Measurements from ENCODE around the gene MALAT1.
"Not testable (repeated sequence)": the region's sequence is repeated elsewhere in the genome, so short reads cannot be mapped to it uniquely, and the experiment has no call there.

Gene MALAT1

GRCh38 chr11:65498042-65498726, 661 bp upstream of the MALAT1 start:
- DNase-seq (ENCODE audit: low spot score): no peak

GRCh38 chr11:65498727-65498976, 193 bp upstream of the MALAT1 start:
- no peak for DNase-seq (ENCODE audit: low spot score)

GRCh38 chr11:65499713-65500386, 1.0 kb downstream of the MALAT1 start:
- DNase-seq (ENCODE audit: low spot score): no peak

DNA sequence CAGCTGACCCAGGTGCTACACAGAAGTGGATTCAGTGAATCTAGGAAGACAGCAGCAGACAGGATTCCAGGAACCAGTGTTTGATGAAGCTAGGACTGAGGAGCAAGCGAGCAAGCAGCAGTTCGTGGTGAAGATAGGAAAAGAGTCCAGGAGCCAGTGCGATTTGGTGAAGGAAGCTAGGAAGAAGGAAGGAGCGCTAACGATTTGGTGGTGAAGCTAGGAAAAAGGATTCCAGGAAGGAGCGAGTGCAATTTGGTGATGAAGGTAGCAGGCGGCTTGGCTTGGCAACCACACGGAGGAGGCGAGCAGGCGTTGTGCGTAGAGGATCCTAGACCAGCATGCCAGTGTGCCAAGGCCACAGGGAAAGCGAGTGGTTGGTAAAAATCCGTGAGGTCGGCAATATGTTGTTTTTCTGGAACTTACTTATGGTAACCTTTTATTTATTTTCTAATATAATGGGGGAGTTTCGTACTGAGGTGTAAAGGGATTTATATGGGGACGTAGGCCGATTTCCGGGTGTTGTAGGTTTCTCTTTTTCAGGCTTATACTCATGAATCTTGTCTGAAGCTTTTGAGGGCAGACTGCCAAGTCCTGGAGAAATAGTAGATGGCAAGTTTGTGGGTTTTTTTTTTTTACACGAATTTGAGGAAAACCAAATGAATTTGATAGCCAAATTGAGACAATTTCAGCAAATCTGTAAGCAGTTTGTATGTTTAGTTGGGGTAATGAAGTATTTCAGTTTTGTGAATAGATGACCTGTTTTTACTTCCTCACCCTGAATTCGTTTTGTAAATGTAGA, 1.7 kb downstream of the MALAT1 start:
- no peak for DNase-seq (ENCODE audit: low spot score)

GRCh38 chr11:65501186-65501471, 2.3 kb downstream of the MALAT1 start:
- DNase-seq (ENCODE audit: low spot score): no peak

- no peak for DNase-seq (ENCODE audit: low spot score)
Measured at GRCh38 chr11:65501472-65502273, 2.8 kb downstream of the MALAT1 start.

DNA sequence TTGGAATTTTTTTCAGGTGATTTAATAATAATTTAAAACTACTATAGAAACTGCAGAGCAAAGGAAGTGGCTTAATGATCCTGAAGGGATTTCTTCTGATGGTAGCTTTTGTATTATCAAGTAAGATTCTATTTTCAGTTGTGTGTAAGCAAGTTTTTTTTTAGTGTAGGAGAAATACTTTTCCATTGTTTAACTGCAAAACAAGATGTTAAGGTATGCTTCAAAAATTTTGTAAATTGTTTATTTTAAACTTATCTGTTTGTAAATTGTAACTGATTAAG, 3.4 kb downstream of the MALAT1 start:
- DNase-seq (ENCODE audit: low spot score): no peak

- no peak for DNase-seq (ENCODE audit: low spot score)
Measured at GRCh38 chr11:65502555-65503367, 3.9 kb downstream of the MALAT1 start.

- DNase-seq (ENCODE audit: low spot score): no peak
Measured at GRCh38 chr11:65503368-65503948, 4.6 kb downstream of the MALAT1 start.

DNA sequence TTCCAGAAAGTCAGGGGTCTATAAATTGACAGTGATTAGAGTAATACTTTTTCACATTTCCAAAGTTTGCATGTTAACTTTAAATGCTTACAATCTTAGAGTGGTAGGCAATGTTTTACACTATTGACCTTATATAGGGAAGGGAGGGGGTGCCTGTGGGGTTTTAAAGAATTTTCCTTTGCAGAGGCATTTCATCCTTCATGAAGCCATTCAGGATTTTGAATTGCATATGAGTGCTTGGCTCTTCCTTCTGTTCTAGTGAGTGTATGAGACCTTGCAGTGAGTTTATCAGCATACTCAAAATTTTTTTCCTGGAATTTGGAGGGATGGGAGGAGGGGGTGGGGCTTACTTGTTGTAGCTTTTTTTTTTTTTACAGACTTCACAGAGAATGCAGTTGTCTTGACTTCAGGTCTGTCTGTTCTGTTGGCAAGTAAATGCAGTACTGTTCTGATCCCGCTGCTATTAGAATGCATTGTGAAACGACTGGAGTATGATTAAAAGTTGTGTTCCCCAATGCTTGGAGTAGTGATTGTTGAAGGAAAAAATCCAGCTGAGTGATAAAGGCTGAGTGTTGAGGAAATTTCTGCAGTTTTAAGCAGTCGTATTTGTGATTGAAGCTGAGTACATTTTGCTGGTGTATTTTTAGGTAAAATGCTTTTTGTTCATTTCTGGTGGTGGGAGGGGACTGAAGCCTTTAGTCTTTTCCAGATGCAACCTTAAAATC, 5.3 kb downstream of the MALAT1 start:
- no peak for DNase-seq (ENCODE audit: low spot score)

GRCh38 chr11:65504674-65505465, 6.0 kb downstream of the MALAT1 start:
- no peak for DNase-seq (ENCODE audit: low spot score)

- DNase-seq (ENCODE audit: low spot score): no peak
Measured at GRCh38 chr11:65505466-65506289, 6.8 kb downstream of the MALAT1 start.

- DNase-seq (ENCODE audit: low spot score): no peak
Measured at GRCh38 chr11:65506290-65506771, 7.5 kb downstream of the MALAT1 start.

- DNase-seq (ENCODE audit: low spot score): no peak
Measured at GRCh38 chr11:65506772-65507505, 8.1 kb downstream of the MALAT1 start.

DNA sequence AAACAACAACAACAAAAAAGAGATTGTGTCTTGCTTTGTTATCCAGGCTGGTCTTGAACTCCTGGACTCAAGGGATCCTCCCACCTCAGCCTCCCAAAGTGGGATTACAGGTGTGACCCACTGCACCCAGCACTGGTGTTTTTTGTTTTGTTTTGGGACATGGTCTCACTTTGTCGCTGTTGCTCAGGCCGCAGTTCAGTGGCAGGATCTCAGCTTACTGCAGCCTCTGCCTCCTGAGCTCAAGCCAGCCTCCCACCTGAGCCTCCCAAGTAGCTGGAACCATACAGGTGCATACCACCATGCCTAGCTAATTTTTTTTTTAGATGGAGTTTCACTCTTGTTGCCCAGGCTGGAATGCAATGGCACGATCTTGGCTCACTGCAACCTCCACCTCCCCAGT, 13.5 kb downstream of the MALAT1 start:
- DNase-seq (ENCODE audit: low spot score): not testable (repeated sequence)

DNA sequence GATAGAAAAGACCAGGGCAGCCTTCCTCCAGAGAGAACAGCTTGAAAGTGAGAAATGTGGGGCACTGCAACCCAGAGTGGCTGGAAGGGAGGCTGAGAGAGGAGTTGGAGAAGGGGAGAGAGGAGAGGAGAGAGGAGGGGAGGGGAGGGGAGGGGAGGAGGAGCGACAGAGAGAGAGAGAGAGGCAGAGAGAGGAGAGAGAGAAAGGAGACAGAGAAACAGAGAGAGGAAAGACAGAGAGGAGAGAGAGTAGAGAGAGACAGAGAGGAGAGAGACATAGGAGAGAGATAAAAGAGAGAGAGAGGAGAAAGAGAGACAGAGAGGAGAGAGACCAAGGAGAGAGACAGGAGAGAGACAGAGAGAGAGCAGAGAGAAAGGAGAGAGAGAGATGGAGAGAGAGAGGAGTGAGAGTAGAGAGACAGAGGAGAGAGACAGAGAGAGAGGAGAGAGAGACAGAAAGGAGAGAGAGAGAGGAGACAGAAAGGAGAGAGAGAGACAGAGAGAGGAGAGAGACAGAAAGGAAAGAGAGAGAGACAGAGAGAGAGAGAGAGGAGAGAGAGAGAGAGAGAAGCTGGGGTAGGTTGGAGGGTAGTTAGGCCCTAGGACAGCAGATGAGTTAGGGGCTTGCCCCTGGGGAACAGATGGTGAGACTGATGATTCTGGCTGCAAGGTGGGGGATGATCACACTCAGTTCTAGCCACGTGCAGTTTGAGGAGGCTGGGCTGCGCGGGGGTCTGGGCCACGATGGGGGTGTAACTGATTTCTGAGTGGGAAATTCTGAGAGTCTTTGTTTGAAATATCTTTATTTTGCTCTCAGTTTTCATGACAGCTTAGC, 17.5 kb downstream of the MALAT1 start:
- no peak for DNase-seq (ENCODE audit: low spot score)

- not testable (repeated sequence) for DNase-seq (ENCODE audit: low spot score)
Measured at GRCh38 chr11:65518941-65519549, 20.2 kb downstream of the MALAT1 start.

Measured in GM03348 (cell line).